Measurements from ENCODE around the gene ACTRT2. TPM values are rescaled to one million over a fixed set of nuclear protein-coding genes. Genes with fewer than 3 reads are reported as not detected.
A peak's percentile ranks its signal among the peaks of the same experiment; 100 is the strongest.

The ACTRT2 gene
- polyA plus RNA-seq, 1 donor = not detected

DNA sequence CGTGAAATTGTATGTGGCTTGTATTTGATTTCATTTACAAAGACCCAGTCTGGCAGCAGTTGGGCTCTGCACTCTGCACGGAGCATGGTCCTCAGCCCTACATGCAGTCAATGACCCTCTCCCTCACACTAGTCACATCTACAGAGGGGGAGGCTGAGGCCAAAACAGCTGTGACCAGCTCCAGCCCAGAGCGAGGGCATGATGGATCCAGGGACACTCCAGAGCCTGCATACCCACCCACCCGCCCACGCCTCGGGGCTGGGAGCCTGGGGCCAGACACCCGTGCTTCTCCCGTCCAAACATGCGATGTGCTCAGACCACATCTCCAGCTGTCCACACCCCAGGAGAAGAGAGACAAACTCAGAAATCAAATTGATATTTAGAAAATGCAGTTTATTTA is 33.8 kb downstream of the ACTRT2 start:
- Histone ChIP-seq H3K4me3 (ENCODE audit: low read length) (no peak overlapping the region), H3K9me3 (ENCODE audit: control insufficient read depth, low read depth, low read length) (peaks cover 7% of the 10 kb centered on the region), H3K27ac (ENCODE audit: low read length) (no peak overlapping the region), H3K36me3 (ENCODE audit: control insufficient read depth, insufficient read depth, low read length) (no peaks in the 10 kb centered on the region), H3K27me3 (ENCODE audit: control insufficient read depth, insufficient read depth, low read length) (peaks cover 24% of the 10 kb centered on the region), H3K4me1 (ENCODE audit: control insufficient read depth, insufficient read depth, low read length) (no peaks in the 10 kb centered on the region)
- WGBS (ENCODE audit: insufficient coverage, low lambda C conversion rate) = no CpG with 5 or more reads among the region's 9 CpGs
- DNase-seq = no peak

- DNase-seq = no peak
- H3K27me3 ChIP-seq (ENCODE audit: control insufficient read depth, insufficient read depth, low read length) = peaks cover 40% of the 10 kb centered on the region
Observed at GRCh38 chr1:3056641-3057040, 35.4 kb downstream of the ACTRT2 start.

GRCh38 chr1:3058263-3059030 is 37.2 kb downstream of the ACTRT2 start:
- WGBS (ENCODE audit: insufficient coverage, low lambda C conversion rate) = 80% methylated on average over 1 of the region's 10 CpGs
- H3K36me3 ChIP-seq (ENCODE audit: control insufficient read depth, insufficient read depth, low read length) = no peaks in the 10 kb centered on the region
- peaks cover 11% of the 10 kb centered on the region for H3K9me3 ChIP-seq (ENCODE audit: control insufficient read depth, low read depth, low read length)
- H3K27me3 ChIP-seq (ENCODE audit: control insufficient read depth, insufficient read depth, low read length) = peaks cover 58% of the 10 kb centered on the region
- H3K27ac ChIP-seq (ENCODE audit: low read length) = no peak overlapping the region
- no peak for DNase-seq
- no peak overlapping the region for H3K4me3 ChIP-seq (ENCODE audit: low read length)
- peaks cover 3% of the 10 kb centered on the region for H3K4me1 ChIP-seq (ENCODE audit: control insufficient read depth, insufficient read depth, low read length)

More at GRCh38 chr1:3056641-3057040, 35.4 kb downstream of the ACTRT2 start:
- no peaks in the 10 kb centered on the region for H3K4me1 ChIP-seq (ENCODE audit: control insufficient read depth, insufficient read depth, low read length)
- H3K4me3 ChIP-seq (ENCODE audit: low read length) = no peak overlapping the region
- H3K27ac ChIP-seq (ENCODE audit: low read length) = no peak overlapping the region
- no peaks in the 10 kb centered on the region for H3K36me3 ChIP-seq (ENCODE audit: control insufficient read depth, insufficient read depth, low read length)
- 100% methylated on average over 1 of the region's 5 CpGs for WGBS (ENCODE audit: insufficient coverage, low lambda C conversion rate)
- peaks cover 7% of the 10 kb centered on the region for H3K9me3 ChIP-seq (ENCODE audit: control insufficient read depth, low read depth, low read length)

GRCh38 chr1:3060127-3060526 is 38.9 kb downstream of the ACTRT2 start:
- peaks cover 14% of the 10 kb centered on the region for H3K9me3 ChIP-seq (ENCODE audit: control insufficient read depth, low read depth, low read length)
- no peak overlapping the region for H3K4me3 ChIP-seq (ENCODE audit: low read length)
- no peak for DNase-seq
- H3K4me1 ChIP-seq (ENCODE audit: control insufficient read depth, insufficient read depth, low read length) = peaks cover 10% of the 10 kb centered on the region
- peaks cover 70% of the 10 kb centered on the region for H3K27me3 ChIP-seq (ENCODE audit: control insufficient read depth, insufficient read depth, low read length)
- no CpG with 5 or more reads among the region's 9 CpGs for WGBS (ENCODE audit: insufficient coverage, low lambda C conversion rate)
- H3K36me3 ChIP-seq (ENCODE audit: control insufficient read depth, insufficient read depth, low read length) = no peaks in the 10 kb centered on the region
- H3K27ac ChIP-seq (ENCODE audit: low read length) = no peak overlapping the region

GRCh38 chr1:3060601-3061551 is 39.6 kb downstream of the ACTRT2 start:
- Histone ChIP-seq H3K9me3 (ENCODE audit: control insufficient read depth, low read depth, low read length) (peaks cover 14% of the 10 kb centered on the region), H3K27me3 (ENCODE audit: control insufficient read depth, insufficient read depth, low read length) (peaks cover 77% of the 10 kb centered on the region), H3K4me3 (ENCODE audit: low read length) (no peak overlapping the region), H3K4me1 (ENCODE audit: control insufficient read depth, insufficient read depth, low read length) (peaks cover 10% of the 10 kb centered on the region), H3K36me3 (ENCODE audit: control insufficient read depth, insufficient read depth, low read length) (no peaks in the 10 kb centered on the region), H3K27ac (ENCODE audit: low read length) (no peak overlapping the region)
- DNase-seq = no peak
- WGBS (ENCODE audit: insufficient coverage, low lambda C conversion rate) = no CpG with 5 or more reads among the region's 15 CpGs

DNA sequence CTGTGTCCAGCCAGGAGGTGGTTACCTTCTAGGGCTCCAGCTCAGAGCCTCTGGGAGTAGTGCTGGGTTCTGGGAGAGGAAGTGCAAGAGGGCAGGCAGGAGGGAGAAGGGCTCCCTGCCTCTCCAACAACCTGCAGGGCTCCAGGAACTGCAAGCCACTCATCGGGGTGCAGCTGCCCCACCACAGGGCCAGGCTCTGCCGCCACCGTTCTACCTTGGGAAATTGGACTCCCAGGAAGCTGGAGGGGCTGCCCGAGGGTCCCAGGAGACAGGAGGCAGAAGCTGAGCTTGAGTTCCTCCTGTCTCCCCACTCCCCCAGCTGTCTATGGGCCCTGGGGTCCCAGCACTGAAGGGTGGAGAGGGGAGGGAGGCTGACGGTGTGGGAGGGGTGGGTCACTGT is 40.3 kb downstream of the ACTRT2 start:
- no peak overlapping the region for H3K27ac ChIP-seq (ENCODE audit: low read length)
- WGBS (ENCODE audit: insufficient coverage, low lambda C conversion rate) = no CpG with 5 or more reads among the region's 5 CpGs
- no peak overlapping the region for H3K4me3 ChIP-seq (ENCODE audit: low read length)
- H3K4me1 ChIP-seq (ENCODE audit: control insufficient read depth, insufficient read depth, low read length) = peaks cover 10% of the 10 kb centered on the region
- no peaks in the 10 kb centered on the region for H3K36me3 ChIP-seq (ENCODE audit: control insufficient read depth, insufficient read depth, low read length)
- peaks cover 14% of the 10 kb centered on the region for H3K9me3 ChIP-seq (ENCODE audit: control insufficient read depth, low read depth, low read length)
- peaks cover 84% of the 10 kb centered on the region for H3K27me3 ChIP-seq (ENCODE audit: control insufficient read depth, insufficient read depth, low read length)
- DNase-seq = no peak

- Histone ChIP-seq H3K4me3 (ENCODE audit: low read length) (no peak overlapping the region), H3K4me1 (ENCODE audit: control insufficient read depth, insufficient read depth, low read length) (peaks cover 10% of the 10 kb centered on the region), H3K27ac (ENCODE audit: low read length) (no peak overlapping the region), H3K9me3 (ENCODE audit: control insufficient read depth, low read depth, low read length) (peaks cover 14% of the 10 kb centered on the region), H3K27me3 (ENCODE audit: control insufficient read depth, insufficient read depth, low read length) (peaks cover 89% of the 10 kb centered on the region), H3K36me3 (ENCODE audit: control insufficient read depth, insufficient read depth, low read length) (no peaks in the 10 kb centered on the region)
- no peak for DNase-seq
- no CpG with 5 or more reads among the region's 21 CpGs for WGBS (ENCODE audit: insufficient coverage, low lambda C conversion rate)
Observed at GRCh38 chr1:3061981-3062615, 40.8 kb downstream of the ACTRT2 start.

- DNase-seq = no peak
- no CpG with 5 or more reads among the region's 50 CpGs for WGBS (ENCODE audit: insufficient coverage, low lambda C conversion rate)
Observed at GRCh38 chr1:3062616-3063378, 41.5 kb downstream of the ACTRT2 start.

GRCh38 chr1:3063379-3064295 is 42.4 kb downstream of the ACTRT2 start:
- no peak overlapping the region for H3K27ac ChIP-seq (ENCODE audit: low read length)
- H3K27me3 ChIP-seq (ENCODE audit: control insufficient read depth, insufficient read depth, low read length) = peaks cover 93% of the 10 kb centered on the region
- peaks cover 23% of the 10 kb centered on the region for H3K9me3 ChIP-seq (ENCODE audit: control insufficient read depth, low read depth, low read length)
- no peaks in the 10 kb centered on the region for H3K36me3 ChIP-seq (ENCODE audit: control insufficient read depth, insufficient read depth, low read length)
- no CpG with 5 or more reads among the region's 91 CpGs for WGBS (ENCODE audit: insufficient coverage, low lambda C conversion rate)
- DNase-seq = peak in 1 of 2 donors; percentile 40
- H3K4me1 ChIP-seq (ENCODE audit: control insufficient read depth, insufficient read depth, low read length) = peaks cover 10% of the 10 kb centered on the region
- no peak overlapping the region for H3K4me3 ChIP-seq (ENCODE audit: low read length)

More at GRCh38 chr1:3062616-3063378, 41.5 kb downstream of the ACTRT2 start:
- H3K27ac ChIP-seq (ENCODE audit: low read length) = no peak overlapping the region
- H3K4me3 ChIP-seq (ENCODE audit: low read length) = no peak overlapping the region
- peaks cover 10% of the 10 kb centered on the region for H3K4me1 ChIP-seq (ENCODE audit: control insufficient read depth, insufficient read depth, low read length)
- H3K27me3 ChIP-seq (ENCODE audit: control insufficient read depth, insufficient read depth, low read length) = peaks cover 93% of the 10 kb centered on the region
- H3K36me3 ChIP-seq (ENCODE audit: control insufficient read depth, insufficient read depth, low read length) = no peaks in the 10 kb centered on the region
- peaks cover 21% of the 10 kb centered on the region for H3K9me3 ChIP-seq (ENCODE audit: control insufficient read depth, low read depth, low read length)

Data from large intestine (tissue), 3 donors.